Limb (tissue), 2 donors: Measurements from ENCODE around the gene SDK1.

Experiments used
- DNase-seq, 2 donors: peaks; one replicate each; pipeline ENCODE4 v3.0.0-alpha.2; 2016; ENCODE audit errors: extremely low spot score in 2 of 2

SDK1 gene

GRCh38 chr7:3336042-3336665 lies 35.1 kb downstream of the SDK1 start:
- DNase-seq = no peak

- no peak for DNase-seq
Observed at GRCh38 chr7:3338161-3338560, 37.1 kb downstream of the SDK1 start.

GRCh38 chr7:3345699-3346481 lies 44.8 kb downstream of the SDK1 start:
- DNase-seq = no peak

GRCh38 chr7:3349126-3349525 lies 48.1 kb downstream of the SDK1 start:
- DNase-seq = no peak

- no peak for DNase-seq
Observed at GRCh38 chr7:3356173-3356572, 55.1 kb downstream of the SDK1 start.

- no peak for DNase-seq
Observed at GRCh38 chr7:3358991-3359390, 57.9 kb downstream of the SDK1 start.

- DNase-seq = no peak
Observed at GRCh38 chr7:3367261-3367660, 66.2 kb downstream of the SDK1 start.

- no peak for DNase-seq
Observed at GRCh38 chr7:3370068-3370830, 69.2 kb downstream of the SDK1 start.

- no peak for DNase-seq
Observed at GRCh38 chr7:3370921-3371320, 69.9 kb downstream of the SDK1 start.

GRCh38 chr7:3371601-3372000 lies 70.5 kb downstream of the SDK1 start:
- DNase-seq = no peak

GRCh38 chr7:3374239-3374638 lies 73.2 kb downstream of the SDK1 start:
- DNase-seq = no peak

GRCh38 chr7:3378390-3379150 lies 77.5 kb downstream of the SDK1 start:
- DNase-seq = no peak

GRCh38 chr7:3380034-3380433 lies 79.0 kb downstream of the SDK1 start:
- DNase-seq = no peak

- no peak for DNase-seq
Observed at GRCh38 chr7:3380886-3381685, 80.0 kb downstream of the SDK1 start.

- DNase-seq = peak in 1 of 2 donors; percentile 12
Observed at GRCh38 chr7:3386423-3387190, 85.6 kb downstream of the SDK1 start.

GRCh38 chr7:3393862-3394261 lies 92.8 kb downstream of the SDK1 start:
- DNase-seq = no peak

GRCh38 chr7:3397324-3397723 lies 96.3 kb downstream of the SDK1 start:
- DNase-seq = no peak

GRCh38 chr7:3399858-3400257 lies 98.8 kb downstream of the SDK1 start:
- no peak for DNase-seq

GRCh38 chr7:3404501-3404900 lies 103.4 kb downstream of the SDK1 start:
- peak in 1 of 2 donors; percentile 13 for DNase-seq
